Transverse colon (tissue), 3 donors: ENCODE measurements around the gene SDCCAG8.

Experiments used
- EP300 ChIP-seq: sonication (generic); formaldehyde crosslinking; IDR thresholded peaks from one replicate; pipeline ENCODE4 v1.6.1; 2017; ENCODE audit warnings: antibody characterized with exemption, low read depth
- TF ChIP-seq, protein P1 (sequence below), 5 experiments: fragments of 200-600 bp in 3 of 5; fragments of 450-650 bp in 2 of 5; sonication (generic) in 3 of 5; IDR thresholded peaks; 1 replicate in 2 of 5; 2 replicates in 3 of 5; pipeline ENCODE4 v1.5.1; 2016 to 2017; ENCODE audit warnings: antibody characterized with exemption in 5 of 5, inconsistent platforms in 3 of 5, mild to moderate bottlenecking in 2 of 5, moderate library complexity in 1 of 5

DNA sequence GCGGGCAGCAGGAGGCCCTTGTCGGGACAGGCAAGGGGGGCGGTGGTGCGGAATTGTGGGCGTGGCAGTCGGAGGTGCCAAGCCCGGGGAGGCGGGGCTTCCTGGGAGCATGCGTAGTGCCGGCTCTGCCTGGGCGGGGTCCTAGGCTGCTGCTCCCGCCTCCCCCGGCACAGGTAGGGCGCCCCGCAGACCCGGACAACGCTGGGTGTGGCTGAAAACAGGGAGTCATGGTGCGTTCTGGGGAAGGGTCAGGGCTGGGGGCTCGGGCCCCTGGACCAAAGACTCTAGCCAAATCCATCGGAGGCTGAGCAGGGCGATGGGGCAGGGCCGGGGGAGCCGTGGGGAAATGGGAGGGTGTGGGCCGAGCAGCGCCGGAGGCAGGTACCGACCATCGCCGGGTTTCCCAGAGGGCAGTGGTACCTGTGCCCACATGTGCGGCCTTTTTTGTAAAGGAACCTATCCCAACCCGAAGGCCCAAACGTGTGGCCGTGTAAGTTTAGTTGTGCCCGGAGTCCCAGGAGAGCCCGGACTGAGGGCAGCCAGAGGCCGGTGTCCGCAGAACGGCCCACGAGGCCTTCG lies 231.9 kb downstream of the SDCCAG8 start:
- TF ChIP-seq, protein P1, sequence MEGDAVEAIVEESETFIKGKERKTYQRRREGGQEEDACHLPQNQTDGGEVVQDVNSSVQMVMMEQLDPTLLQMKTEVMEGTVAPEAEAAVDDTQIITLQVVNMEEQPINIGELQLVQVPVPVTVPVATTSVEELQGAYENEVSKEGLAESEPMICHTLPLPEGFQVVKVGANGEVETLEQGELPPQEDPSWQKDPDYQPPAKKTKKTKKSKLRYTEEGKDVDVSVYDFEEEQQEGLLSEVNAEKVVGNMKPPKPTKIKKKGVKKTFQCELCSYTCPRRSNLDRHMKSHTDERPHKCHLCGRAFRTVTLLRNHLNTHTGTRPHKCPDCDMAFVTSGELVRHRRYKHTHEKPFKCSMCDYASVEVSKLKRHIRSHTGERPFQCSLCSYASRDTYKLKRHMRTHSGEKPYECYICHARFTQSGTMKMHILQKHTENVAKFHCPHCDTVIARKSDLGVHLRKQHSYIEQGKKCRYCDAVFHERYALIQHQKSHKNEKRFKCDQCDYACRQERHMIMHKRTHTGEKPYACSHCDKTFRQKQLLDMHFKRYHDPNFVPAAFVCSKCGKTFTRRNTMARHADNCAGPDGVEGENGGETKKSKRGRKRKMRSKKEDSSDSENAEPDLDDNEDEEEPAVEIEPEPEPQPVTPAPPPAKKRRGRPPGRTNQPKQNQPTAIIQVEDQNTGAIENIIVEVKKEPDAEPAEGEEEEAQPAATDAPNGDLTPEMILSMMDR (IDR thresholded peaks at IDR 0.05), result no peak
- no peak for TF ChIP-seq EP300
